Parathyroid adenoma (tissue), 2 donors: ENCODE measurements around the gene ENOX1.

Source experiments
- H2AFZ ChIP-seq: fragments of 300-600 bp; sonication (generic); one replicate; pipeline ENCODE4 v1.7.0; 2017; ENCODE audit warnings: antibody characterized with exemption, mild to moderate bottlenecking
- H3K27ac ChIP-seq: fragments of 300-600 bp; sonication (generic); one replicate; pipeline ENCODE4 v1.7.0; 2017
- H3K27me3 ChIP-seq: fragments of 300-600 bp; sonication (generic); one replicate; pipeline ENCODE4 v1.7.0; 2017; ENCODE audit warnings: low read length; ENCODE audit not compliant: control insufficient read depth, insufficient read depth
- H3K36me3 ChIP-seq: fragments of 300-600 bp; sonication (generic); one replicate; pipeline ENCODE4 v1.7.0; 2017; ENCODE audit warnings: low read length; ENCODE audit not compliant: control insufficient read depth, insufficient read depth
- H3K4me1 ChIP-seq: fragments of 300-600 bp; sonication (generic); one replicate; pipeline ENCODE4 v1.7.0; 2017; ENCODE audit warnings: control low read depth
- H3K4me2 ChIP-seq: fragments of 300-600 bp; sonication (generic); one replicate; pipeline ENCODE4 v1.7.0; 2017; ENCODE audit warnings: low read length
- H3K4me3 ChIP-seq: fragments of 300-600 bp; sonication (generic); one replicate; pipeline ENCODE4 v1.7.0; 2017; ENCODE audit warnings: low read depth, low read length
- H3K79me2 ChIP-seq: fragments of 300-600 bp; sonication (generic); one replicate; pipeline ENCODE4 v1.7.0; 2017; ENCODE audit warnings: control low read depth
- H3K9ac ChIP-seq: fragments of 300-600 bp; sonication (generic); one replicate; pipeline ENCODE4 v1.7.0; 2017; ENCODE audit warnings: mild to moderate bottlenecking
- H3K9me3 ChIP-seq: fragments of 300-600 bp; sonication (generic); one replicate; pipeline ENCODE4 v1.7.0; 2017; ENCODE audit warnings: low read length; ENCODE audit not compliant: control insufficient read depth
- CTCF ChIP-seq: fragments of 300-600 bp; sonication (generic); IDR thresholded peaks from one replicate; pipeline ENCODE4 v1.7.0; 2017; ENCODE audit warnings: antibody characterized with exemption, mild to moderate bottlenecking
- donor health status: primary hyperparathyroidism.

The ENOX1 gene

GRCh38 chr13:43652760-43653159 is 134.0 kb downstream of the ENOX1 start:
- no peaks in the 10 kb centered on the region for H3K9me3 ChIP-seq
- H3K27ac ChIP-seq = no peak overlapping the region
- H3K36me3 ChIP-seq = no peaks in the 10 kb centered on the region
- H3K79me2 ChIP-seq = no peaks in the 10 kb centered on the region
- no peak overlapping the region for H3K4me2 ChIP-seq
- no peak overlapping the region for H3K9ac ChIP-seq
- H3K4me3 ChIP-seq = no peak overlapping the region
- no peak for TF ChIP-seq CTCF
- H2AFZ ChIP-seq = no peak overlapping the region
- H3K27me3 ChIP-seq = no peaks in the 10 kb centered on the region
- H3K4me1 ChIP-seq = no peaks in the 10 kb centered on the region

- Histone ChIP-seq H3K9ac (no peak overlapping the region), H3K79me2 (no peaks in the 10 kb centered on the region), H3K4me2 (no peak overlapping the region), H3K4me1 (no peaks in the 10 kb centered on the region), H3K4me3 (no peak overlapping the region), H3K27me3 (no peaks in the 10 kb centered on the region), H3K9me3 (no peaks in the 10 kb centered on the region), H2AFZ (no peak overlapping the region), H3K36me3 (no peaks in the 10 kb centered on the region), H3K27ac (no peak overlapping the region)
- TF ChIP-seq CTCF = no peak
Observed at GRCh38 chr13:43650882-43651281, 135.9 kb downstream of the ENOX1 start.

DNA sequence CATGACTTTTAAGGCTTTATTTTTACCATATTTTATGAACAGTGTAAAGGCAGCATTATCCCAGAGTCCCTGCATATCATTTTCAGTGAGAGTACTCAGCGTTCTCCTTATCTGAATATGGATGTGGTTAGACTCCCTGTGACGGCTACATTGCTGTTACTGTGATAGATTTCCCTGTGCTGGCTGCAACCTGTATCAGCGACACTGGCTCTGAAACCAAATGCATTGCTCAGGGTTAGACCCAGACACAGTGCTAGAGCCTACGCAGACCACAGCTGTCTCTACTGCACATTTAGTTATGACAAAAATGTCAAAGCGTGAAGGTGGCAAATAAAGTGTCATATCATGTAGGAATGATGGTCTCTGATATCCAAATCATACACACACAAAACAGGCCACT is 138.0 kb downstream of the ENOX1 start:
- no peak overlapping the region for H3K4me2 ChIP-seq

GRCh38 chr13:43647471-43647870 is 139.3 kb downstream of the ENOX1 start:
- Histone ChIP-seq H3K4me1 (no peaks in the 10 kb centered on the region), H3K27ac (no peak overlapping the region), H3K36me3 (no peaks in the 10 kb centered on the region), H3K79me2 (no peaks in the 10 kb centered on the region), H3K9me3 (no peaks in the 10 kb centered on the region), H3K4me3 (no peak overlapping the region), H3K4me2 (no peak overlapping the region), H3K27me3 (no peaks in the 10 kb centered on the region), H3K9ac (no peak overlapping the region), H2AFZ (no peak overlapping the region)
- TF ChIP-seq CTCF = no peak

More for the DNA sequence above, 138.0 kb downstream of the ENOX1 start:
- no peak for TF ChIP-seq CTCF
- no peaks in the 10 kb centered on the region for H3K9me3 ChIP-seq
- no peak overlapping the region for H3K4me3 ChIP-seq
- H3K27ac ChIP-seq = no peak overlapping the region
- H2AFZ ChIP-seq = no peak overlapping the region
- H3K4me1 ChIP-seq = no peaks in the 10 kb centered on the region
- no peaks in the 10 kb centered on the region for H3K79me2 ChIP-seq
- no peaks in the 10 kb centered on the region for H3K36me3 ChIP-seq
- H3K9ac ChIP-seq = no peak overlapping the region
- no peaks in the 10 kb centered on the region for H3K27me3 ChIP-seq

GRCh38 chr13:43640476-43640875 is 146.3 kb downstream of the ENOX1 start:
- Histone ChIP-seq H3K9me3 (no peaks in the 10 kb centered on the region), H3K4me1 (no peaks in the 10 kb centered on the region), H2AFZ (no peak overlapping the region), H3K4me2 (no peak overlapping the region), H3K79me2 (no peaks in the 10 kb centered on the region), H3K27ac (no peak overlapping the region), H3K27me3 (no peaks in the 10 kb centered on the region), H3K4me3 (no peak overlapping the region), H3K9ac (no peak overlapping the region), H3K36me3 (no peaks in the 10 kb centered on the region)
- no peak for TF ChIP-seq CTCF
